Activated CD8-positive, alpha-beta memory T cell treated with anti-CD3 and anti-CD28 coated beads, Interleukin-2, amount 50 U/mL, for 48 hours (primary cell): Measurements from ENCODE around the gene SLC12A6.
"Not testable (repeated sequence)": the region's sequence is repeated elsewhere in the genome, so short reads cannot be mapped to it uniquely, and the experiment has no call there.

Experiments
- DNase-seq: peaks from one replicate; pipeline ENCODE4 v3.0.0-alpha.2; 2020

The SLC12A6 gene

GRCh38 chr15:34337557-34338306, at the start of gene SLC12A6:
SLC12A6 (minus strand) TSS chr15:34337781; CDS start chr15:34336680, 1,101 bp downstream.
- DNase-seq: peak; percentile 94

GRCh38 chr15:34381829-34382521, 44.4 kb upstream of the SLC12A6 start:
- DNase-seq: not testable (repeated sequence)

GRCh38 chr15:34380491-34380890, 42.9 kb upstream of the SLC12A6 start:
- not testable (repeated sequence) for DNase-seq

- no peak for DNase-seq
Observed at GRCh38 chr15:34376856-34377255, 39.3 kb upstream of the SLC12A6 start.

GRCh38 chr15:34375541-34375940, 38.0 kb upstream of the SLC12A6 start:
- not testable (repeated sequence) for DNase-seq

DNA sequence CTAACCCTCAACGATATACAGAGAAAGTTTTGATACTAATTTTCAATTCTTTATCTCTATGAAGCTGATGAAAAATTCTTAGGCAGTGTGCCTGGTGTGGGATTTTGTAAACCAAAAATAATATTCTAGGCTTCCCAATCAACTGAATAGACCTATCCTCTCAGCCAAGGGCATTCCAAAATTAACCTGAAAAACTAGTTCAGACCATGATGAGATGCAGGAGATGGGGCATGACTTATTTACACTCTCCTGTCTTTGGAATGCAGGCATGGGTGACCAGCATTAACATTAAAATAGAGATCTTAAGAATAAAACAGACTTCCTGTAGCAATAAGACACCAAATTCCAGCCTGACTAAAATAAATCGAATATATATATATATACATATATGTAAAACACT, 37.2 kb upstream of the SLC12A6 start:
- no peak for DNase-seq

DNA sequence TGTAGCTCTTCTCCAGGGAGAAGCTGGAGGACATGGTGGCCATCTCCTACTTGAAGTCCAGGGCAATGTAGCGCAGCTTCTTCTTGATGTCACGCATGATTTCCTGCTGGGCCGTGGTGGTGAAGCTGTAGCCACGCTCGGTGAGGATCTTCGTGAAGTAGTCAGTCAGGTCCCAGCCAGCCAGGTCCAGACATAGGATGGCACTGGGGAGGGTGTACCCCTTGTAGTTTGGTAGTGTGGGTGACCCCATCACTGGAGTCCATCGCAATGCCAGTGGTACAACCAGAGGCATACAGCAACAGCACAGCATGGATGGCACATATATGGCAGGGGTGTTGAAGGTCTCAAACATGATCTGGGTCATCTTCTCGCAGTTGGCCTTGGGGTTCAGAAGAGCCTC, 36.4 kb upstream of the SLC12A6 start:
- DNase-seq: no peak

GRCh38 chr15:34370643-34371042, 33.1 kb upstream of the SLC12A6 start:
- no peak for DNase-seq

GRCh38 chr15:34370129-34370528, 32.5 kb upstream of the SLC12A6 start:
- no peak for DNase-seq

GRCh38 chr15:34367101-34368081, 29.8 kb upstream of the SLC12A6 start, which contains the start of gene LPCAT4:
LPCAT4 (minus strand) TSS chr15:34367196; CDS start chr15:34367100, 96 bp downstream.
- DNase-seq: peak; percentile 92

GRCh38 chr15:34366271-34367065, 28.9 kb upstream of the SLC12A6 start:
- DNase-seq: peak; percentile 79

GRCh38 chr15:34365836-34366235, 28.3 kb upstream of the SLC12A6 start:
- DNase-seq: no peak

DNA sequence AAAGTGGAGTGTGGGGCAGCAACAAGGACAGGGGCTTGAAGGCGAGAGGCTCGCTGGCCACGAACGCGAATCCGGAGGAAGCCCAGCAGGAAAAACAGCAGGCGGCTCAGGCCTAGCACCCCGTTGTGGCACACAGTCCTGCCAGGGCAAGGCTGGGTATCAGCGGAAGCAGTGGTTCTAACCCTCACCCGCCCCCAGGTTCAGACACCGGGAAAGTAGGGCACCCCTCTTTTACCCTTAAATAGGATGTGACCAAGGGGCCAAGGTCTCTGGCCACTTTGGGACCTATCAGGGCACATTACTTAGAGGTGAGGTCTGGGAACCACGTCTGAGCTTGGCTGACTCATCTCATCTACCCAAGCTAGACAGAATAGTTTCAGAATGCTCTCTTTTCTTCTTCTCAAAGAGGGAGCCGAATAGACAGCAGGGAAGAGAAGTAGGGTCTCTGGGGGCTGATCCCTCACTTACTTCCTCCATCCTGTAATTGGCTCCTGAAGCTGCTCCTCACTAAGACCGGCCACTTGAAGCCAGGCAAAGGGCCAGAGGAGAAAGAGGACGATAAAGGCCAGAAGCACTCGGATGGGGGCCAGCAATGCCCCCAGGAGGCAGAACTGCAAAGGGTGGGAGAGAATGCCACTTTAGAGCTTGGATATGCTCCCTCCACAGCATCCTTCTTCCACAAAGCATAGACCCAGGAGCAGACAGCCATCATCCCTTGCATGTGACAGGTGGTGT, 27.7 kb upstream of the SLC12A6 start:
- DNase-seq: no peak

GRCh38 chr15:34364041-34364440, 26.5 kb upstream of the SLC12A6 start:
- no peak for DNase-seq

- DNase-seq: no peak
Observed at GRCh38 chr15:34362047-34362773, 24.6 kb upstream of the SLC12A6 start.

DNA sequence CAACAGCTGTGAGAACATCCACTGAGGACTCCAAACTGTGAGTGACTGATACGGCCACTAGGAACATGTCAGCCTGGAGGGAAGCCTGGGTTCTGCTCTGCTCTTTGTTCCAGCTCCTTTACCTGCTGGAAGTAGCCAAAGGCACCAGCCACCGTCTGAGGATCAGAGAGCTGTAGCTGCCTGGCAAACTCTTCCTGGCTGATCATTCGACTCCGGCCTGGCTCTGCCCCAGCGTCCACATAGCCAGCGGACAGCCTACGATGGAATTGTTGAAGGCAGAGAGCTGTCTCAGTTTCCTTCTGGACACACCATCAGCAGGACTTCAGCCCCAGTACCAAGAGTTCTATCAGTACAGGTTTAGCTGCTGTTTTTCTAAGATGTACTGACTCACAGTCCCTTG, 23.7 kb upstream of the SLC12A6 start:
- no peak for DNase-seq

- DNase-seq: no peak
Observed at GRCh38 chr15:34360298-34360697, 22.7 kb upstream of the SLC12A6 start.

DNA sequence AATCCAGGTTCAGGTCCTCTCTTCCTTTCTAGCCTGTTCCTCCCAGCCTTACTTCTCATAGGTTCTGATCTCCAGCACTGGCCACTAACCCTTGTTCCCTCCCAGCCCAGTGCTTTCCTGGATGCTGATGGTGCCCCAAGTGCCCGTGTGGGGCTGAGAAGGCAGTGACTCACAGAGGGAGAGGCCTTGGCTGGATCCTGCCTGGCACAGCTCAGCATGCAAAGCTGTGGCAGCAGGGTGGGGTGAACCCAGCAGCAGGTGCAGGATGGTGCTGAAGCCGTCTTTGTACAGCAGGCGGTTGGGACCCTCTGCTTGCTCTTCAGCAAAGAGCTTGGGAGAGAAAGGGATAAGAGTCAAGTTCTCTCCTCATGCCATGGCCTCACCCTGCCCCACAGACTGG, 21.8 kb upstream of the SLC12A6 start:
- no peak for DNase-seq

- no peak for DNase-seq
Observed at GRCh38 chr15:34358948-34359347, 21.4 kb upstream of the SLC12A6 start.

- DNase-seq: no peak
Observed at GRCh38 chr15:34358367-34358766, 20.8 kb upstream of the SLC12A6 start.

DNA sequence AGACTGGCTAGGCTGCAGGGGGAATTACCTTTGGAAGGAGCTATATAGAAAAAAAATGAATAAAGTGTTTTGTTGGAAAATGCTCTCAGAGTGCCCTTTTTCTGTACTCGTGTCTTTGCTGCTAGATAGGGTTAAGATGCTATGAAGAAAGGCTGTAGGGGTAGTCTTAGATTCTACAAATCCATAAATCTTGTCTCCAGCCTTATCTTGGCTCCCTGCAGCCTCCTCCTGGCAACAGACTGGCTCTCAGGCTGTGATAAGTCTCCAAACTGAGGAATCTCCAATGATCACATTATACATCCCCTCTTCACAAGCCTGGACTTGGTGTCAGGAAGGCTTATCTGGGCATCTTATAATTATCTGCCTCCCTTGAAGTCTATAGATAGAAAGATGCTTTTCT, 20.1 kb upstream of the SLC12A6 start:
- DNase-seq: no peak
